ENCODE results near the gene SMARCD3. TPM values are rescaled to one million over a fixed set of nuclear protein-coding genes. Genes with fewer than 3 reads are reported as not detected.
A peak's percentile ranks its signal among the peaks of the same experiment; 100 is the strongest.

SMARCD3 gene
- total and polyA plus RNA-seq, 2 of the 13 experiments (the other 11 are each of a cell fraction or from before 2014, with no cell fraction given) = 0.20 to 0.62 TPM

- TF ChIP-seq ZNF574 (CRISPR knock-in tag; IDR thresholded peaks at IDR 0.05) (0 out of 2 replicates have a peak, but pooled peaks have one; percentile 20), MAZ (IDR thresholded peaks at IDR 0.05; ENCODE audit: borderline replicate concordance, low read depth, low read length) (no peak), MAZ (CRISPR knock-in tag; IDR thresholded peaks at IDR 0.05; ENCODE audit: low read depth) (peak; percentile 64; the same call in 1 of the 2 replicates), ETV6 (CRISPR knock-in tag; conservative IDR thresholded peaks at IDR 0.05) (no peak), ZBTB37 (CRISPR knock-in tag; IDR thresholded peaks at IDR 0.05) (no peak), ZFY (CRISPR knock-in tag; IDR thresholded peaks at IDR 0.05) (peak; percentile 55), TFDP1 (CRISPR knock-in tag; IDR thresholded peaks at IDR 0.05; ENCODE audit: borderline replicate concordance) (no peak), IRF2 (CRISPR knock-in tag; IDR thresholded peaks at IDR 0.05) (no peak), ZNF546 (CRISPR knock-in tag; conservative IDR thresholded peaks at IDR 0.05) (no peak), POGK (CRISPR knock-in tag; conservative IDR thresholded peaks at IDR 0.05) (0 out of 2 replicates have a peak, but pooled peaks have one; percentile 28), CHD2 (IDR thresholded peaks at IDR 0.05; ENCODE audit: low read depth, low read length) (no peak), TGIF2 (CRISPR knock-in tag; IDR thresholded peaks at IDR 0.05) (no peak), ZBTB1 (CRISPR knock-in tag; IDR thresholded peaks at IDR 0.05; ENCODE audit: borderline replicate concordance) (no peak), THYN1 (CRISPR knock-in tag; IDR thresholded peaks at IDR 0.05; ENCODE audit: borderline replicate concordance, low read depth) (no peak), HNRNPLL (IDR thresholded peaks at IDR 0.05; ENCODE audit: low read depth, low read length, poor library complexity, severe bottlenecking) (peak; percentile 37), ZFP36L2 (CRISPR knock-in tag; IDR thresholded peaks at IDR 0.05) (no peak), JUN (CRISPR knock-in tag; IDR thresholded peaks at IDR 0.05) (no peak), ZNF75D (CRISPR knock-in tag; IDR thresholded peaks at IDR 0.05; ENCODE audit: borderline replicate concordance) (no peak), CCDC6 (CRISPR knock-in tag; IDR thresholded peaks at IDR 0.05) (0 out of 2 replicates have a peak, but pooled peaks have one; percentile 29), KLF13 (CRISPR knock-in tag; IDR thresholded peaks at IDR 0.05) (no peak), DRAP1 (CRISPR knock-in tag; IDR thresholded peaks at IDR 0.05) (no peak)
Measured at GRCh38 chr7:151248346-151249033, at the start of gene SMARCD3 (continued).

All from HepG2 (cell line).